IPS-18c (cell line): Measurements from ENCODE around the gene ERBB4.
"Not testable (repeated sequence)": the region's sequence is repeated elsewhere in the genome, so short reads cannot be mapped to it uniquely, and the experiment has no call there.

Experiments
- H3K4me3 ChIP-seq: 2 replicates; pipeline ENCODE4 v1.7.0; 2013; ENCODE audit warnings: low read depth, mild to moderate bottlenecking, low read length, moderate library complexity; ENCODE audit not compliant: insufficient read depth
- H3K9me3 ChIP-seq: one replicate; pipeline ENCODE4 v1.6.1; 2013; ENCODE audit warnings: mild to moderate bottlenecking, low read length, moderate library complexity; ENCODE audit not compliant: control insufficient read depth, insufficient read depth

The ERBB4 gene

GRCh38 chr2:211611061-211611518 is 927.5 kb downstream of the ERBB4 start:
- Histone ChIP-seq H3K9me3 (no peaks in the 10 kb centered on the region), H3K4me3 (no peak overlapping the region)

GRCh38 chr2:211609127-211609526 is 929.5 kb downstream of the ERBB4 start:
- Histone ChIP-seq H3K9me3 (no peaks in the 10 kb centered on the region), H3K4me3 (no peak overlapping the region)

GRCh38 chr2:211599146-211599545 is 939.5 kb downstream of the ERBB4 start:
- Histone ChIP-seq H3K4me3 (no peak overlapping the region), H3K9me3 (no peaks in the 10 kb centered on the region)

- H3K4me3 ChIP-seq = no peak overlapping the region
- H3K9me3 ChIP-seq = no peaks in the 10 kb centered on the region
Measured at GRCh38 chr2:211598238-211598637, 940.4 kb downstream of the ERBB4 start.

GRCh38 chr2:211592006-211592405 is 946.6 kb downstream of the ERBB4 start:
- not testable (repeated sequence) for H3K4me3 ChIP-seq, H3K9me3 ChIP-seq

- no peak overlapping the region for H3K4me3 ChIP-seq
- H3K9me3 ChIP-seq = no peaks in the 10 kb centered on the region
Measured at GRCh38 chr2:211591426-211591825, 947.2 kb downstream of the ERBB4 start.

GRCh38 chr2:211568439-211568838 is 970.2 kb downstream of the ERBB4 start:
- H3K4me3 ChIP-seq = no peak overlapping the region
- no peaks in the 10 kb centered on the region for H3K9me3 ChIP-seq

GRCh38 chr2:211564441-211564840 is 974.2 kb downstream of the ERBB4 start:
- no peak overlapping the region for H3K4me3 ChIP-seq
- H3K9me3 ChIP-seq = no peaks in the 10 kb centered on the region

- H3K9me3 ChIP-seq = no peaks in the 10 kb centered on the region
- H3K4me3 ChIP-seq = no peak overlapping the region
Measured at GRCh38 chr2:211545582-211545981, 993.0 kb downstream of the ERBB4 start.

- H3K4me3 ChIP-seq = no peak overlapping the region
- no peaks in the 10 kb centered on the region for H3K9me3 ChIP-seq
Measured at GRCh38 chr2:211534632-211535031, 1004.0 kb downstream of the ERBB4 start.

GRCh38 chr2:211524248-211524647 is 1014.4 kb downstream of the ERBB4 start:
- H3K9me3 ChIP-seq, H3K4me3 ChIP-seq: not testable (repeated sequence)

- H3K9me3 ChIP-seq = no peaks in the 10 kb centered on the region
- no peak overlapping the region for H3K4me3 ChIP-seq
Measured at GRCh38 chr2:211516537-211516936, 1022.1 kb downstream of the ERBB4 start.

GRCh38 chr2:211514049-211514448 is 1024.6 kb downstream of the ERBB4 start:
- H3K9me3 ChIP-seq = no peaks in the 10 kb centered on the region
- H3K4me3 ChIP-seq = no peak overlapping the region

- H3K9me3 ChIP-seq = no peaks in the 10 kb centered on the region
- H3K4me3 ChIP-seq = no peak overlapping the region
Measured at GRCh38 chr2:211513446-211513845, 1025.2 kb downstream of the ERBB4 start.

- Histone ChIP-seq H3K9me3 (no peaks in the 10 kb centered on the region), H3K4me3 (no peak overlapping the region)
Measured at GRCh38 chr2:211512806-211513205, 1025.8 kb downstream of the ERBB4 start.

GRCh38 chr2:211503856-211504255 is 1034.7 kb downstream of the ERBB4 start:
- H3K9me3 ChIP-seq = peaks cover 4% of the 10 kb centered on the region
- H3K4me3 ChIP-seq = no peak overlapping the region; the same call in 1 of the 2 replicates

- Histone ChIP-seq H3K9me3 (peaks cover 4% of the 10 kb centered on the region), H3K4me3 (no peak overlapping the region; the same call in 1 of the 2 replicates)
Measured at GRCh38 chr2:211503198-211503597, 1035.4 kb downstream of the ERBB4 start.

GRCh38 chr2:211498551-211499205 is 1039.9 kb downstream of the ERBB4 start:
- Histone ChIP-seq H3K9me3 (peaks cover under 1% of the 10 kb centered on the region), H3K4me3 (no peak overlapping the region)

- H3K9me3 ChIP-seq = no peaks in the 10 kb centered on the region
- H3K4me3 ChIP-seq = no peak overlapping the region
Measured at GRCh38 chr2:211495339-211495738, 1043.3 kb downstream of the ERBB4 start.
